K562 (cell line): ENCODE measurements around the gene GAL3ST3. TPM values are rescaled to one million over a fixed set of nuclear protein-coding genes. Genes with fewer than 3 reads are reported as not detected.

Experiments used
- ATAC-seq: fragments of 200-7000 bp; cut with Tn5 transposase; 3 replicates; pipeline ENCODE4 v1.9.1; 2020; ENCODE audit warnings: moderate library complexity
- BruUV-seq: library from RNA; stranded (reverse); fragments of 400-500 nt; replicated peaks from 2 replicates; lab custom pipeline; 2021; lab: Mats Ljungman, UMichigan
- CTCF ChIA-PET: fragments of 300-600 bp; formaldehyde crosslinking; extraction: SDS; loops from one replicate; lab custom pipeline; 2021; ENCODE audit warnings: low intra/inter-chr PET ratio; lab: Yijun Ruan, JAX
- POLR2A ChIA-PET: fragments of 300-600, 350-650 bp; sonication (Branson Sonifier 250); formaldehyde crosslinking; extraction: SDS; loops from one replicate; lab custom pipeline; 2021; ENCODE audit warnings: antibody characterized with exemption, inconsistent platforms; lab: Yijun Ruan, JAX
- DNase-seq, 4 experiments: peaks; one replicate each; pipeline versions ENCODE4 v3.0.0 to v3.0.0-alpha.2; 2011 to 2018; ENCODE audit warnings: low spot score in 3 of 4, mixed read lengths in 3 of 4; ENCODE audit errors: extremely low read depth in 1 of 4
- FAIRE-seq: peaks from 2 replicates; lab custom pipeline; 2011; peaks lifted over from hg19 to GRCh38; lab: Jason Lieb, UNC
- H2AFZ ChIP-seq: 2 replicates; pipeline ENCODE4 v1.6.0; 2011; ENCODE audit warnings: low read depth, low read length, control low read depth, inconsistent platforms
- H3K27ac ChIP-seq: fragments of 200-600 bp; 3 replicates; pipeline ENCODE4 v1.8.0; 2011; ENCODE audit warnings: low read depth, mild to moderate bottlenecking, control low read depth, inconsistent platforms, low read length, moderate library complexity, mixed read lengths; ENCODE audit errors: extremely low read depth
- H3K27me3 ChIP-seq, 2 experiments: fragments of 300-600 bp in 1 of 2; 2 replicates in 1 of 2; 3 replicates in 1 of 2; pipeline versions ENCODE4 v1.6.0 to v1.8.0; 2011; ENCODE audit warnings: inconsistent platforms in 2 of 2, low read length in 2 of 2, mild to moderate bottlenecking in 1 of 2, mixed read lengths in 1 of 2, moderate library complexity in 1 of 2; ENCODE audit not compliant: control insufficient read depth in 2 of 2, insufficient read depth in 2 of 2
- H3K36me3 ChIP-seq: fragments of 300-600 bp; 3 replicates; pipeline ENCODE4 v1.8.0; 2011; ENCODE audit warnings: mild to moderate bottlenecking, low read length, inconsistent platforms; ENCODE audit not compliant: control insufficient read depth, insufficient read depth
- H3K4me1 ChIP-seq, 2 experiments: fragments of 200-600 bp in 1 of 2; replicated peaks in 1 of 2; 2 replicates in 1 of 2; 3 replicates in 1 of 2; pipeline versions ENCODE4 v1.5.1 to v1.8.0; 2011; ENCODE audit warnings: inconsistent platforms in 2 of 2, low read length in 2 of 2, mild to moderate bottlenecking in 1 of 2, mixed read lengths in 1 of 2, moderate library complexity in 1 of 2; ENCODE audit not compliant: control insufficient read depth in 2 of 2, insufficient read depth in 2 of 2
- H3K4me2 ChIP-seq: 2 replicates; pipeline ENCODE4 v1.6.1; 2011; ENCODE audit warnings: low read length, control low read depth, inconsistent platforms, mixed read lengths; ENCODE audit not compliant: insufficient read depth
- H3K4me3 ChIP-seq: fragments of 200-600 bp; sonication (generic), shearing (Covaris generic); 2 replicates; pipeline ENCODE4 v1.5.1; 2016; ENCODE audit warnings: control low read depth, inconsistent platforms
- H3K79me2 ChIP-seq: fragments of 200-600 bp; 3 replicates; pipeline ENCODE4 v1.8.0; 2011; ENCODE audit warnings: low read length, inconsistent platforms; ENCODE audit not compliant: control insufficient read depth, insufficient read depth
- H3K9ac ChIP-seq, 2 experiments: 2 replicates each; pipeline versions ENCODE4 v1.6.0 to v1.6.1; 2011; ENCODE audit warnings: low read depth in 2 of 2, low read length in 2 of 2, control low read depth in 1 of 2, inconsistent platforms in 1 of 2, mild to moderate bottlenecking in 1 of 2, mixed read lengths in 1 of 2; ENCODE audit not compliant: insufficient read depth in 1 of 2
- H3K9me1 ChIP-seq: one replicate; pipeline ENCODE4 v1.6.0; 2011; ENCODE audit warnings: inconsistent platforms, mild to moderate bottlenecking, low read length, moderate library complexity; ENCODE audit not compliant: control insufficient read depth, insufficient read depth
- H3K9me3 ChIP-seq: replicated peaks from 2 replicates; pipeline ENCODE4 v1.5.1; 2011; ENCODE audit warnings: low read depth, low read length, inconsistent platforms; ENCODE audit not compliant: control insufficient read depth, insufficient read depth
- H4K20me1 ChIP-seq: replicated peaks from 2 replicates; pipeline ENCODE4 v1.6.1; 2011; ENCODE audit warnings: low read length, inconsistent platforms, mixed read lengths; ENCODE audit not compliant: control insufficient read depth, insufficient read depth
- BCLAF1 ChIP-seq, 2 experiments: fragments of 450-650 bp in 1 of 2; IDR thresholded peaks; 2 replicates each; pipeline ENCODE4 v1.6.1; 2011 to 2017; ENCODE audit warnings: low read depth in 2 of 2, antibody characterized with exemption in 1 of 2, borderline replicate concordance in 1 of 2, low read length in 1 of 2, mild to moderate bottlenecking in 1 of 2, mixed read lengths in 1 of 2; ENCODE audit not compliant: control insufficient read depth in 1 of 2
- BRCA1 ChIP-seq, 2 experiments: fragments of 450-650 bp in 1 of 2; sonication (generic) in 1 of 2; formaldehyde crosslinking in 1 of 2; IDR thresholded peaks; 2 replicates each; pipeline versions ENCODE4 v1.5.0 to v1.6.1; 2017 to 2020; ENCODE audit warnings: mild to moderate bottlenecking in 1 of 2, missing genetic modification reagents in 1 of 2
- GTF2E2 ChIP-seq: fragments of 200-800 bp; sonication (Bioruptor generic); IDR thresholded peaks from 2 replicates; pipeline ENCODE4 v1.6.1; 2016; ENCODE audit warnings: missing genetic modification characterization, missing compliant biosample characterization
- RBM25 ChIP-seq: fragments of 200-400 bp; formaldehyde crosslinking; IDR thresholded peaks from 2 replicates; pipeline ENCODE4 v1.6.1; 2018; ENCODE audit warnings: low read length, low read depth, moderate library complexity; ENCODE audit not compliant: severe bottlenecking
- ZNF121 ChIP-seq: sonication (generic); formaldehyde crosslinking; conservative IDR thresholded peaks from 2 replicates; pipeline ENCODE4 v1.8.0; 2022; ENCODE audit warnings: missing genetic modification reagents
- ZNF384 ChIP-seq: IDR thresholded peaks from 2 replicates; pipeline ENCODE4 v1.6.1; 2012; ENCODE audit warnings: low read depth, low read length, improper control_type of control experiment
- ZNF584 ChIP-seq: fragments of 200-800 bp; sonication (Bioruptor generic); IDR thresholded peaks from 2 replicates; pipeline ENCODE4 v1.6.1; 2016; ENCODE audit warnings: low read depth, mild to moderate bottlenecking, missing genetic modification characterization, missing compliant biosample characterization
- WGBS: fragments of 100-300 bp; shearing (Covaris generic); methylation state at CpG from one replicate; pipeline ENCODE4 v1.1.6; 2016; ENCODE audit warnings: low coverage, mixed read lengths; ENCODE audit not compliant: insufficient coverage; ENCODE audit errors: missing lambda C conversion rate; 5-methylcytosine and 5-hydroxymethylcytosine counted together
- in situ Hi-C: fragments of 300-500 bp; cut with MboI; formaldehyde crosslinking; loops from 4 replicates; pipeline ENCODE4 v1.15.0; 2018; ENCODE audit warnings: inconsistent platforms, mixed read lengths
- intact Hi-C: fragments of 100-400 bp; cut with micrococcal nuclease; formaldehyde crosslinking; loops from 2 replicates; pipeline ENCODE4 v1.14.2; 2022
- polyA plus RNA-seq, 8 experiments: library from polyadenylated mRNA; depleted of rRNA in 4 of 8; stranded (reverse) in 5 of 8; unstranded in 3 of 8; fragments of >200 nt; fragmentation: Nextera tagmentation in 2 of 8; fragmentation: Illumina TruSeq in 1 of 8; extraction: Ambion mirVana in 2 of 8; extraction: Trizol in 1 of 8; gene quantifications; 2 replicates each; pipeline versions ENCODE4 v1.2.1 to v1.2.3, GENCODE V29; 2011 to 2014; ENCODE audit warnings: inconsistent platforms in 1 of 8, missing spikeins in 1 of 8
- total RNA-seq, 7 experiments: library from RNA; depleted of rRNA in 6 of 7; stranded (reverse); fragments of >200 nt in 6 of 7; fragmentation: Illumina TruSeq in 2 of 7; extraction: Trizol in 2 of 7; gene quantifications; 2 replicates each; pipeline versions ENCODE4 v1.2.1 to v1.2.3, GENCODE V29; 2011 to 2021; ENCODE audit warnings: low replicate concordance in 1 of 7

GAL3ST3 gene
- total and polyA plus RNA-seq, 9 of the 15 experiments (the other 6 are each of a cell fraction or from before 2014, with no cell fraction given): not detected

GRCh38 chr11:66073669-66074068 lies 24.7 kb upstream of the GAL3ST3 start:
- Histone ChIP-seq H3K9me3 (no peaks in the 10 kb centered on the region), H3K9me1 (no peaks in the 10 kb centered on the region), H3K36me3 (peaks cover 31% of the 10 kb centered on the region), H3K4me1 (peaks cover 15 to 23% of the 10 kb centered on the region in 2 experiments), H3K4me2 (no peak overlapping the region), H3K9ac (no peak overlapping the region), H3K79me2 (peaks cover 41% of the 10 kb centered on the region), H3K27me3 (no peaks in the 10 kb centered on the region), H2AFZ (no peak overlapping the region), H4K20me1 (no peaks in the 10 kb centered on the region; the same call in 1 of the 2 replicates), H3K4me3 (no peak overlapping the region), H3K27ac (no peak overlapping the region)
- BruUV-seq: no TSS peak
- ATAC-seq (no peak), FAIRE-seq (no peak), DNase-seq (no peak)
- in situ Hi-C loops: no loop called here
- CTCF ChIA-PET: no interaction called here
- intact Hi-C loops: no loop called here
- POLR2A ChIA-PET: interaction anchor here (1.1 to 1.3 kb wide), 3 partner anchors 11 to 51 kb away, joined by 3 to 4 read pairs (median 3); no protein-coding TSS in a partner anchor
- TF ChIP-seq BRCA1 (IDR thresholded peaks at IDR 0.05) (no peak), BRCA1 (CRISPR knock-in tag; IDR thresholded peaks at IDR 0.05) (no peak), BCLAF1 (IDR thresholded peaks at IDR 0.05; ENCODE audit: borderline replicate concordance in 1 of 2, control insufficient read depth in 1 of 2, low read depth in 2 of 2, low read length in 1 of 2) (0 out of 4 replicates have a peak, but pooled peaks of 1 of the 2 experiments have one; percentile 25), ZNF384 (peak; percentile 72), ZNF121 (CRISPR knock-in tag) (peak; percentile 78), ZNF584 (no peak), GTF2E2 (tag) (no peak), RBM25 (peak; percentile 36)
- 100% methylated on average over 1 of the region's 1 CpG for WGBS
